HFF-Myc (cell line): ENCODE results near the gene CACNA1C.

ENCODE experiments used
- DNase-seq: peaks from one replicate; pipeline ENCODE4 v3.0.0-alpha.2; 2011; ENCODE audit warnings: low read depth; ENCODE audit errors: extremely low read depth
- H3K4me3 ChIP-seq: replicated peaks from 2 replicates; pipeline ENCODE4 v1.5.1; 2011; ENCODE audit warnings: low read depth, mild to moderate bottlenecking, control low read depth, low read length
- CTCF ChIP-seq: IDR thresholded peaks from 2 replicates; pipeline ENCODE4 v1.5.1; 2012; ENCODE audit warnings: mild to moderate bottlenecking, low read depth, low read length, control low read depth; ENCODE audit errors: missing control alignments

The CACNA1C gene

GRCh38 chr12:2462087-2462486 lies 409.3 kb downstream of the CACNA1C start:
- DNase-seq, result no peak
- no peak overlapping the region for H3K4me3 ChIP-seq
- TF ChIP-seq CTCF, result no peak

GRCh38 chr12:2463719-2464118 lies 410.9 kb downstream of the CACNA1C start:
- no peak overlapping the region for H3K4me3 ChIP-seq
- TF ChIP-seq CTCF, result no peak

GRCh38 chr12:2465681-2466080 lies 412.9 kb downstream of the CACNA1C start:
- DNase-seq, result no peak
- no peak overlapping the region for H3K4me3 ChIP-seq
- no peak for TF ChIP-seq CTCF

More at GRCh38 chr12:2463719-2464118, 410.9 kb downstream of the CACNA1C start:
- DNase-seq, result no peak

GRCh38 chr12:2466211-2466610 lies 413.4 kb downstream of the CACNA1C start:
- H3K4me3 ChIP-seq, result no peak overlapping the region
- no peak for DNase-seq
- no peak for TF ChIP-seq CTCF

- TF ChIP-seq CTCF, result no peak
- no peak for DNase-seq
- H3K4me3 ChIP-seq, result no peak overlapping the region
Measured at GRCh38 chr12:2467447-2468195, 414.8 kb downstream of the CACNA1C start.

- no peak overlapping the region for H3K4me3 ChIP-seq
- no peak for TF ChIP-seq CTCF
- DNase-seq, result no peak
Measured at GRCh38 chr12:2475984-2476383, 423.2 kb downstream of the CACNA1C start.
